Omental fat pad (tissue), 4 donors: ENCODE data around the gene USP7. TPM values are rescaled to one million over a fixed set of nuclear protein-coding genes. Genes with fewer than 3 reads are reported as not detected.

Experiments
- ATAC-seq: fragments of 150-250 bp; one replicate; pipeline ENCODE4 v1.9.1; 2016; ENCODE audit warnings: mild to moderate bottlenecking, moderate library complexity; ENCODE audit not compliant: low FRiP score
- DNase-seq: peaks from one replicate; pipeline ENCODE4 v3.0.0-alpha.2; 2019; ENCODE audit warnings: low spot score
- total RNA-seq, 4 donors: library from RNA; depleted of rRNA; stranded (reverse); fragments of >200 nt; gene quantifications; one replicate each; pipeline ENCODE4 v1.1.0, GENCODE V29; 2016
- TF ChIP-seq, protein P1 (sequence below), 3 donors: fragments of 450-650 bp; IDR thresholded peaks; one replicate each; pipeline ENCODE4 v1.5.1; 2016 to 2017; ENCODE audit warnings: antibody characterized with exemption in 3 of 3, mild to moderate bottlenecking in 3 of 3, moderate library complexity in 2 of 3

USP7 gene
- total RNA-seq, 4 donors from 2014 or later, result 71.2 to 138 (median 97.0) TPM

DNA sequence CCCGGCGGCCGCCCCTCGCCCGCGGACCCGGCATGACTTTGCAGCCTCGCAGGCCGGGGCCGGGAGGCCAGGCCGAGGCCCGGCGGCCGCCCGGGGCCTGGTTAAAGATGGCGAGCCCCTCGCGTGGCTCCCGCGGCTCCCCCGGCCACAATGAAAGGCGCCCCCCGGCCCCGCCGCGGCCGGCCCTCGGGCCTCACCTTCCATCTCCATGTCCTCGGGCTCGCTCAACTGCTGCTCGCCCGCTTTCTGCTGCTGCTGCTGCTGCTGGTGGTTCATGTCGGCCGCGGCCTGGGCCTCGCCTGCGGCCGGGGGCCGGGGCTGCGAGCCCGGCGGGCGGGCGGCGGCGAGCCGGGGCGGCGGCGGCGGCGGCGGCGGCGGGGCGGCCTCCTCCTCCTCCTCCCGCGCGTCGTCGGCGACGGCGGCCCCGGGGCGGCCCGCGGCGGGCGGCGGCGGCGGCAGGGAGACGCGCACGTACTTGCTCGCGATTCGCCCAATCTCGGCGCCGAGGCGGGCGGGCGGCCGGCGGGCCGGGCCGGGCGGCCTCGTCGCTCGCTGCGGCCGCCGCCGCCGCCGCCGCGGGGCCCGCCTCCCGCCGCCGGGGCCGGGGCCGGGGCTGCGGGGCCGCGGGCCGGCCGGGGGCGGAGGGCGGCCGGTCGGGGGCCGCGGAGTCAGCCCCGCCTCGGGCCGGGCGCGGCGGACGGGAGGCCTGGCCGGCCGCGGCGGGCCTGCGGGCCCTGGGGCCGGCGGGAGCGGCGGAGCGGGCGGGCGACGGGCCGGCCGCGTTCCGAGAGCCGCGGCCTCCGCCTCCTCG is 491 bp downstream of the USP7 start:
- ATAC-seq (peak; percentile 41), DNase-seq (no peak)
- TF ChIP-seq, protein P1, sequence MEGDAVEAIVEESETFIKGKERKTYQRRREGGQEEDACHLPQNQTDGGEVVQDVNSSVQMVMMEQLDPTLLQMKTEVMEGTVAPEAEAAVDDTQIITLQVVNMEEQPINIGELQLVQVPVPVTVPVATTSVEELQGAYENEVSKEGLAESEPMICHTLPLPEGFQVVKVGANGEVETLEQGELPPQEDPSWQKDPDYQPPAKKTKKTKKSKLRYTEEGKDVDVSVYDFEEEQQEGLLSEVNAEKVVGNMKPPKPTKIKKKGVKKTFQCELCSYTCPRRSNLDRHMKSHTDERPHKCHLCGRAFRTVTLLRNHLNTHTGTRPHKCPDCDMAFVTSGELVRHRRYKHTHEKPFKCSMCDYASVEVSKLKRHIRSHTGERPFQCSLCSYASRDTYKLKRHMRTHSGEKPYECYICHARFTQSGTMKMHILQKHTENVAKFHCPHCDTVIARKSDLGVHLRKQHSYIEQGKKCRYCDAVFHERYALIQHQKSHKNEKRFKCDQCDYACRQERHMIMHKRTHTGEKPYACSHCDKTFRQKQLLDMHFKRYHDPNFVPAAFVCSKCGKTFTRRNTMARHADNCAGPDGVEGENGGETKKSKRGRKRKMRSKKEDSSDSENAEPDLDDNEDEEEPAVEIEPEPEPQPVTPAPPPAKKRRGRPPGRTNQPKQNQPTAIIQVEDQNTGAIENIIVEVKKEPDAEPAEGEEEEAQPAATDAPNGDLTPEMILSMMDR (IDR thresholded peaks at IDR 0.05), result no peak

DNA sequence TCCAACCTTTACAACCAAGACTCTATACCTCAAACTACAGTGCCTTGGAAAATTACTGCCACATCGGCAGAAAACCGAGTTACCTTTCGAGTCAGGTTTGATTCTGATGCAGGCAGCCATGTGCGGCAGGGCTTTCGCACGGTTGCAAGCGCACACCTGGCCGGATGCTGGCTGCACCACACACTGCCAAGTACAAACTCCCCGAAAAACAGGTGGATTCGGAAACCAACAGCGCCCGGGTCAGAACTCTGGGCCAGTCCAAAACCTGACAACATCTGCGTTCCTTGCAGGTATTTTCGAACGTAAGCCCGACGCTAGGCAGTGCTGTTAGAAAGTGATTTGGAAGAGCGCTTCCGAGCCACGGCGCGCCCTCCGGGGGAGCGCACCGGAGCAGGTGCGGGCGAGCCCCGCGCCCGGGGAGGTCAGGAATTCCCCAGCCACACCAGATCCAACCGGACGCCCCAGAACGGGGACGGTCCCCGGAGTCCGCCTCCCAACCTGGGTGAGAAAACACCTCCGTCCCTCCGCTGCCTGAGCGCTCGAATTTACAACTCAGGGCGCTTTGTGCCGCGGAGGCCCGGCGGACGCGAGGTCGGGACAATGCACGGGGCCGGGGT is 1.2 kb downstream of the USP7 start:
- DNase-seq (no peak), ATAC-seq (no peak)
- TF ChIP-seq, protein P1 (IDR thresholded peaks at IDR 0.05), result no peak

DNA sequence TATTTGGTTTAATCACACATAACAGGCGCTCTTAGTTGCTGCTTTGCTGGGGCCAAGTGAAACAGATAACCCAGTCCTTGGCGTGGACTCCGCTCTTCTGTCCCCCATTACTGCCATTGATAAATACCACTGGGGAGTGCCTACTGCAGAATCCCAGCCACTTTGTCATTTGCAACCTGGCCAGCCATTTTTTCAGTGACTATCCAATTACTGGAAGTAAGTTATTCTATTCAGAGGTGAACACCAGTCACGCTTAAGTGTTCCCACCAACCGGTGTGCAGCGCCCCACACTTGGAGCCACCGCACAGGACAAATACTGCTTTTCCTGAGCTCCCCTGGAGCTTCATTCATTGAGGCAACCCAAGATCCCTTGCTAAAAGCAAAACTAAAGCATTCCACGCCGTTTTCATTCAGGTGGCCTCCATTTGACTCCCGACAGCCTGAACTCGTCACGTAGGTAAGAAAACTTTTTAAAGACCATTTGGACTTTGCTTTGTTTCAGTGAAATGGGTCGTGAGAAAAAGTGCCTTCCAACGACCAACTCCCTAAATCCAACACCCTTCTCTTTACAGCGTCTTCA is 1.8 kb downstream of the USP7 start:
- DNase-seq (no peak), ATAC-seq (no peak)
- TF ChIP-seq, protein P1 (IDR thresholded peaks at IDR 0.05), result no peak

DNA sequence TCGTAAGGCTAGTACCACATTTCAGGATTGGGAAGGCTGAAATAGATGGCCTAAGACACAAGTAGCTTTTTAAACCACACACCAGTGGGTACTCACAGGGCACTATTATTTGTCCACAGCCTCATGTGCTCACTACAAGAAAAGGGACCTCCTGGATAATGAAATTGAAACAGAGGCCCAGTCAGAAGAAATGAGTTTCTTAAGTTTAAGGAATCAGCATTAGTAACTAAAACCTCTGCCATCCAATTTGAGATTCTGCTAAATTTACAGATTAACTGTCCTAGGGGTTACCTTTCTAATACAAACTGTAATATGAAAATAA is 3.0 kb downstream of the USP7 start:
- ATAC-seq, result no peak
- no peak for DNase-seq
- TF ChIP-seq, protein P1 (IDR thresholded peaks at IDR 0.05), result no peak

DNA sequence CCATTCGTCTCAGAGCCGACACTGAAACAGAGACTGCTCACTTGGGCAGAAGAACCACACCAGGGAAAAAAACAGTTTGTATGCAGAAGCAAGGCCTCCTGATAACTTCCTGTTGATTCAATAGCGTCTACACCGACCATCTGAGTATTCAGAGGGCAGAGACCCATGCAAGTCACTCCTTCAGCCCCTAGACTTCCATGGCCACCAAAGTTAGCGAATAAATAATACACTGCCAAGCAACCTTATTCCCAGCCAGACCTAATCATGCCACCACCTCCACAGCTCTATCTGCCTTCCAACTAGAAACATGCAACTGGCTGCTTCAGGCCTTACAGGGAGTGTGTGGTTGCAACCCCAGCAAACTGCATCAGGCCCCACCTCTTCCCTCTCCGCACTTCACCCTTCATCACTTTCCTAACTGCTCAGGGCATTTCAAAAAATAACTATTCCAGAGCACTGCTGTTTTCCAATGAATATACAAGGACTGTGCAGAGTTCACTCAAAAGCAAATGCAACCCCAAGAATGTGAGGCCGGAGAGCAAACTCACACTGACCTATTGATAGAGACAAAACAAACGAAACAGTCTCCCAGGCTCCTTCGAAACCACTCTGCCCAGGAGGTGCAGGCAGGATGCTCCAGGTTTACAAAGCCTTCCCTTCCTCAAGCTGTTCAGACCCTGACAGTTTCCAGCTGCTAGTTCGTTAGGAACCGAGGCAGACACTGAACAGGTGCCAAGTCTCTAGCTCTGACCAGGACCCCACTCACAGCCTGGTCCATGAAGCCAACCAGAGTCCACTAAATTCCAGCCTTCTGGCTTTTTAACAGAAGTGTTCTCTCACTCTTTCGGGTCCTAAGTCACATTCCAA is 3.6 kb downstream of the USP7 start:
- DNase-seq, result no peak
- TF ChIP-seq, protein P1 (IDR thresholded peaks at IDR 0.05), result no peak
- ATAC-seq, result no peak

DNA sequence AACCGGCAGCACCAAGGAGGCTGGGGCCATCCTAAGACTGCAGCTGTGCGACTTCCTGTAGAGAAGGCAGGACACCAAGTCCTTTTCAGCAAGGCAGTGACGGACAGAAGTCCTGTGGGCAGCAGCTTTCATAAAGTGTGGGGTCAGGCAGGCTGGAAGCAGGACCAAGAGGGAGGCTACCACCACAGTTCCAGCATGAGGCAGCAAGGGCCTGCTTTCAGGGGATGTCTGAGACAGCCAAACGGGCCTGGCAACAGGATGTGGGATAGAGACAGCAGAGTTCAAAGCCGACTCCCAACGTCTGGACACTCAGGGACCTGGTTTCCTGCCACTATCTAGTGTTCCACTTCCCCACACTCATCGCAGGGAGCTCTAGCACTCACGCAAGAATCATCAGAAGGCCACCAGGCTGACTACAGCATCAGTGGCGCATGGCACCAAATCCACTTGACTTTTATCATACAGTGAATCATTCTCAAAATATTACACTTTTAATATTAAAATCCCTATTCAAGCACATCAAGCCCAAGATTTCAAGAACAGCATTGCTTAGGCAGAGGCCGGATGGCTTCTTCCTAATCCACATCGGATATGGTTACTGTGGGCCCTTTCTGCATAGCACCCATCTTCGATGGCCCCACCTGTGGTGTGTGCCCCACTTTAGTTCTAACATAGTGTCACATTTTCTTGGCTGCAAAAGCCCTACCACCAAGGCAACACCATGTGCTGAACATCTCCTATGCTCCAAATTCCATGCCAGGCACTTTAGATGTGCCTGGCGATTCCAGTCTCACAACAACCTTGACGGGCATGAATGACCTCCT is 5.2 kb downstream of the USP7 start:
- DNase-seq (no peak), ATAC-seq (no peak)
- TF ChIP-seq, protein P1 (IDR thresholded peaks at IDR 0.05), result no peak
